ENCODE data around the gene IRS1. TPM values are rescaled to one million over a fixed set of nuclear protein-coding genes. Genes with fewer than 3 reads are reported as not detected.

Gene IRS1
- total RNA-seq, 1 donor, result 29.7 TPM

GRCh38 chr2:226692521-226693126 is 107.0 kb downstream of the IRS1 start:
- no peak overlapping the region for H3K4me3 ChIP-seq (ENCODE audit: low read depth, low read length)
- DNase-seq (ENCODE audit: low read depth), result no peak
- no peak for TF ChIP-seq CTCF (IDR thresholded peaks at IDR 0.05; ENCODE audit: insufficient read depth, low read length)

GRCh38 chr2:226691255-226691654 is 108.4 kb downstream of the IRS1 start:
- DNase-seq (ENCODE audit: low read depth), result no peak
- TF ChIP-seq CTCF (IDR thresholded peaks at IDR 0.05; ENCODE audit: insufficient read depth, low read length), result no peak
- H3K4me3 ChIP-seq (ENCODE audit: low read depth, low read length), result no peak overlapping the region

GRCh38 chr2:226690461-226691024 is 109.1 kb downstream of the IRS1 start:
- H3K4me3 ChIP-seq (ENCODE audit: low read depth, low read length), result no peak overlapping the region
- TF ChIP-seq CTCF (IDR thresholded peaks at IDR 0.05; ENCODE audit: insufficient read depth, low read length), result no peak
- DNase-seq (ENCODE audit: low read depth), result no peak

- H3K4me3 ChIP-seq (ENCODE audit: low read depth, low read length), result no peak overlapping the region
- DNase-seq (ENCODE audit: low read depth), result no peak
- TF ChIP-seq CTCF (IDR thresholded peaks at IDR 0.05; ENCODE audit: insufficient read depth, low read length), result no peak
Observed at GRCh38 chr2:226687641-226688253, 111.9 kb downstream of the IRS1 start.

GRCh38 chr2:226684563-226684959 is 115.1 kb downstream of the IRS1 start:
- no peak for TF ChIP-seq CTCF (IDR thresholded peaks at IDR 0.05; ENCODE audit: insufficient read depth, low read length)
- no peak overlapping the region for H3K4me3 ChIP-seq (ENCODE audit: low read depth, low read length)
- no peak for DNase-seq (ENCODE audit: low read depth)

- H3K4me3 ChIP-seq (ENCODE audit: low read depth, low read length), result no peak overlapping the region
- peak; percentile 47 for DNase-seq (ENCODE audit: low read depth)
- no peak for TF ChIP-seq CTCF (IDR thresholded peaks at IDR 0.05; ENCODE audit: insufficient read depth, low read length)
Observed at GRCh38 chr2:226683944-226684562, 115.6 kb downstream of the IRS1 start.

All from fibroblast of the aortic adventitia (primary cell).